Astrocyte (in vitro differentiated cells and primary cell): Measurements from ENCODE around the gene METTL22. TPM values are rescaled to one million over a fixed set of nuclear protein-coding genes. Genes with fewer than 3 reads are reported as not detected.

ENCODE experiments used
- DNase-seq: peaks from one replicate; pipeline ENCODE4 v3.0.0-alpha.2; 2010; ENCODE audit warnings: low read depth
- FAIRE-seq: peaks from 2 replicates; lab custom pipeline; 2011; peaks lifted over from hg19 to GRCh38; lab: Jason Lieb, UNC
- H2AFZ ChIP-seq: 2 replicates; pipeline ENCODE4 v1.6.0; 2012; ENCODE audit warnings: low read depth, low read length, inconsistent platforms
- H3K27ac ChIP-seq: 2 replicates; pipeline ENCODE4 v1.5.1; 2011; ENCODE audit warnings: low read depth, low read length, inconsistent platforms
- H3K27me3 ChIP-seq: 2 replicates; pipeline ENCODE4 v1.6.0; 2011; ENCODE audit warnings: low read length, inconsistent platforms; ENCODE audit not compliant: insufficient read depth
- H3K36me3 ChIP-seq: 2 replicates; pipeline ENCODE4 v1.5.1; 2011; ENCODE audit warnings: low read length, inconsistent platforms; ENCODE audit not compliant: insufficient read depth
- H3K4me1 ChIP-seq: 2 replicates; pipeline ENCODE4 v1.5.1; 2011; ENCODE audit warnings: low read length, inconsistent platforms; ENCODE audit not compliant: insufficient read depth
- H3K4me2 ChIP-seq: 2 replicates; pipeline ENCODE4 v1.6.0; 2012; ENCODE audit warnings: low read length, inconsistent platforms
- H3K4me3 ChIP-seq: 2 replicates; pipeline ENCODE4 v1.5.1; 2011; ENCODE audit warnings: low read depth, mild to moderate bottlenecking, low read length, inconsistent platforms; ENCODE audit not compliant: insufficient read depth
- H3K79me2 ChIP-seq: 2 replicates; pipeline ENCODE4 v1.6.0; 2012; ENCODE audit warnings: mild to moderate bottlenecking, low read length, inconsistent platforms; ENCODE audit not compliant: insufficient read depth
- H3K9ac ChIP-seq: 2 replicates; pipeline ENCODE4 v1.6.0; 2012; ENCODE audit warnings: mild to moderate bottlenecking, low read length, inconsistent platforms
- H3K9me3 ChIP-seq: 2 replicates; pipeline ENCODE4 v1.5.1; 2012; ENCODE audit warnings: low read depth, mild to moderate bottlenecking, low read length, inconsistent platforms; ENCODE audit not compliant: insufficient read depth
- H4K20me1 ChIP-seq: 2 replicates; pipeline ENCODE4 v1.6.0; 2012; ENCODE audit warnings: low read length, inconsistent platforms; ENCODE audit not compliant: insufficient read depth
- H3K27ac Mint-ChIP-seq: one replicate; pipeline ENCODE4 v1.8.0; 2021; ENCODE audit warnings: mild to moderate bottlenecking, mixed read lengths; ENCODE audit not compliant: unreplicated experiment
- H3K27me3 Mint-ChIP-seq: one replicate; pipeline ENCODE4 v1.8.0; 2021; ENCODE audit warnings: low read depth, mixed read lengths; ENCODE audit not compliant: unreplicated experiment
- H3K36me3 Mint-ChIP-seq: one replicate; pipeline ENCODE4 v1.8.0; 2021; ENCODE audit warnings: low read depth, mixed read lengths; ENCODE audit not compliant: unreplicated experiment
- H3K4me1 Mint-ChIP-seq: one replicate; pipeline ENCODE4 v1.8.0; 2021; ENCODE audit warnings: low read depth, mixed read lengths; ENCODE audit not compliant: unreplicated experiment
- H3K4me3 Mint-ChIP-seq: one replicate; pipeline ENCODE4 v1.8.0; 2021; ENCODE audit warnings: mild to moderate bottlenecking, moderate library complexity, mixed read lengths; ENCODE audit not compliant: unreplicated experiment
- H3K9me3 Mint-ChIP-seq: one replicate; pipeline ENCODE4 v1.8.0; 2021; ENCODE audit warnings: mild to moderate bottlenecking, mixed read lengths; ENCODE audit not compliant: unreplicated experiment
- EZH2 ChIP-seq: IDR thresholded peaks from 2 replicates; pipeline ENCODE4 v1.6.1; 2012; ENCODE audit warnings: mild to moderate bottlenecking, low read length, inconsistent platforms; ENCODE audit not compliant: insufficient read depth
- total RNA-seq: library from RNA; stranded (reverse); gene quantifications from 2 replicates; pipeline ENCODE4 v1.2.1, GENCODE V29; 2021
- TF ChIP-seq, protein P1 (sequence below): IDR thresholded peaks from 2 replicates; pipeline ENCODE4 v1.5.1; 2011; ENCODE audit warnings: low read depth, mild to moderate bottlenecking, inconsistent platforms, low read length, moderate library complexity; ENCODE audit not compliant: insufficient read depth

METTL22 gene
- total RNA-seq, 1 donor from 2014 or later: 37.7 TPM

DNA sequence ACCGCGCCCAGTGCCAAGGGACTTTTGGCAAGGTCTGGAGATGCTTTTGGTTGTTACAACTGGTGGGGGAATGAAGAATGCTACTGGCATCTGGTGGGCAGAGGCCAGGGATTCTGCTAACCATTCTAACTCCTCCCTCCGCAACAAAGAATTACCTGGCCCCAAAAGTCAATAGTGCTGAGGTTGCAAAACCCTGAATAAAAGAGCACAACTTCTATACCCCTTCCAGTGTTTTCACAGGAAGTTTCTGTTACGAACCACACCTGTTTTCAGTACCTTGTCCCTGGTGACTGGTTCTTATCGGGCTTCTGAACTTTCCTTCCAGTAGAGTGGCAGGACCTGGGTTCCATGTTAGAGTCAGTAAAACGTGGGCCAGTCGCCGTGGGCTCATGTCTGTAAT is 70.2 kb downstream of the METTL22 start:
- peaks cover 18% of the 10 kb centered on the region for H3K36me3 Mint-ChIP-seq
- Histone ChIP-seq H3K9ac (no peak overlapping the region), H3K36me3 (no peaks in the 10 kb centered on the region), H2AFZ (no peak overlapping the region), H3K27ac (no peak overlapping the region), H3K4me3 (no peak overlapping the region), H3K4me1 (no peaks in the 10 kb centered on the region), H3K79me2 (no peaks in the 10 kb centered on the region), H3K27me3 (no peaks in the 10 kb centered on the region), H4K20me1 (peaks cover 2% of the 10 kb centered on the region), H3K9me3 (peaks cover 10% of the 10 kb centered on the region), H3K4me2 (no peak overlapping the region)
- DNase-seq (no peak), FAIRE-seq (no peak)
- H3K27me3 Mint-ChIP-seq: no peaks in the 10 kb centered on the region
- H3K27ac Mint-ChIP-seq: no peak overlapping the region
- peaks cover 1% of the 10 kb centered on the region for H3K4me1 Mint-ChIP-seq
- peaks cover 9% of the 10 kb centered on the region for H3K9me3 Mint-ChIP-seq
- no peak for TF ChIP-seq EZH2
- TF ChIP-seq, protein P1, sequence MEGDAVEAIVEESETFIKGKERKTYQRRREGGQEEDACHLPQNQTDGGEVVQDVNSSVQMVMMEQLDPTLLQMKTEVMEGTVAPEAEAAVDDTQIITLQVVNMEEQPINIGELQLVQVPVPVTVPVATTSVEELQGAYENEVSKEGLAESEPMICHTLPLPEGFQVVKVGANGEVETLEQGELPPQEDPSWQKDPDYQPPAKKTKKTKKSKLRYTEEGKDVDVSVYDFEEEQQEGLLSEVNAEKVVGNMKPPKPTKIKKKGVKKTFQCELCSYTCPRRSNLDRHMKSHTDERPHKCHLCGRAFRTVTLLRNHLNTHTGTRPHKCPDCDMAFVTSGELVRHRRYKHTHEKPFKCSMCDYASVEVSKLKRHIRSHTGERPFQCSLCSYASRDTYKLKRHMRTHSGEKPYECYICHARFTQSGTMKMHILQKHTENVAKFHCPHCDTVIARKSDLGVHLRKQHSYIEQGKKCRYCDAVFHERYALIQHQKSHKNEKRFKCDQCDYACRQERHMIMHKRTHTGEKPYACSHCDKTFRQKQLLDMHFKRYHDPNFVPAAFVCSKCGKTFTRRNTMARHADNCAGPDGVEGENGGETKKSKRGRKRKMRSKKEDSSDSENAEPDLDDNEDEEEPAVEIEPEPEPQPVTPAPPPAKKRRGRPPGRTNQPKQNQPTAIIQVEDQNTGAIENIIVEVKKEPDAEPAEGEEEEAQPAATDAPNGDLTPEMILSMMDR: no peak
- H3K4me3 Mint-ChIP-seq: no peak overlapping the region

DNA sequence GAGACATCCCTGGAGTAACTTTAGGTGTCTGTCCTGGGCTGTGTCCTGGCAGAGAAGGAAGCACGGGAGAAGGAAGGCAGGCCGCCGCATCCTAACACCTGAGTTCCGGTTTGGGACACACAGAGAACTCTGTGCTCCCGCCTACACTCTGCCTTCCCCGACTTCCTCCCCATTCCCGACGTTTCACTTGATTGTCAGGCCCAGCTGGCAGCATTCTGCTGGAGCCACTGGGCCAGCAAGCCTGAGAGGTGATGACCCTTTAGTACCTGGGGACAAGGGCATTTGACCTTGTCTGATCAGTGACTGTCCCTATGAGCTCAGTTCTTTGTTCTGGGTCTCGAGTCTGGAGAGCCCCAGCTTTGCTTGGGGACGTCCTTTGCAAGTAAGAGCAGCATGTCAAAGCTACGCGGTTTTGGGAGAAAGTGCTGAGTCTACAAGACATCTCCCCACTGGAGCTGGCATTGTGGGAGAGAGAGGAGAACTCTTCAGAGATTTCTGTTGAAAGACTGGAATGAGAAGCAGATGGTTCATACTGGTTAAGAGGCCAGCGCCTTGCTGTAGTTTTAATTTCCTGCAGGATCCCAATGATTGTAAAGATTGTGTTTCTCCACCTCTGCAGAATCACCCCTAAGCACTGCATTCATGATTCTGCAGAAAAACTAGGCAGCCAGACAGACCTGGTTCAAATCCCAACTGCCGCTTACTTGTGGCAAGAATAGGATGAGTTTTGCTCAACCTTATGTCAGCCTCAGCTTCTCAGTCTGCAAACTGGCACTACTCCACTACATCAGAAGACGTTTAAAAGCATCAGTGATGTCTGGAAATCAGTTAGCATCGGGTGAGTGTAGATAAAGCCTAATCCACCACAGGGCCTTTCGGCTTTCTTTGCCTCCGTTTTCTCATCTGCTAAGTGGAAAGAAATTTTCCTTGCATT is 73.6 kb downstream of the METTL22 start:
- no peaks in the 10 kb centered on the region for H3K79me2 ChIP-seq

More for the DNA sequence above, 73.6 kb downstream of the METTL22 start:
- H2AFZ ChIP-seq: no peak overlapping the region
- no peaks in the 10 kb centered on the region for H3K9me3 Mint-ChIP-seq
- no peak overlapping the region for H3K4me3 ChIP-seq
- no peaks in the 10 kb centered on the region for H3K4me1 ChIP-seq
- no peak overlapping the region for H3K9ac ChIP-seq
- FAIRE-seq (no peak), DNase-seq (no peak)
- no peaks in the 10 kb centered on the region for H3K27me3 ChIP-seq
- H3K27ac Mint-ChIP-seq: no peak overlapping the region
- H3K36me3 ChIP-seq: no peaks in the 10 kb centered on the region
- TF ChIP-seq, protein P1: no peak
- no peak for TF ChIP-seq EZH2
- no peaks in the 10 kb centered on the region for H3K27me3 Mint-ChIP-seq
- H3K4me2 ChIP-seq: no peak overlapping the region
- H3K4me3 Mint-ChIP-seq: no peak overlapping the region
- no peak overlapping the region for H3K27ac ChIP-seq
- peaks cover under 1% of the 10 kb centered on the region for H3K9me3 ChIP-seq
- H3K36me3 Mint-ChIP-seq: peaks cover 10% of the 10 kb centered on the region
- H4K20me1 ChIP-seq: no peaks in the 10 kb centered on the region
- no peaks in the 10 kb centered on the region for H3K4me1 Mint-ChIP-seq
